SJSA1 (cell line): ENCODE data around the gene LUZP1. TPM values are rescaled to one million over a fixed set of nuclear protein-coding genes. Genes with fewer than 3 reads are reported as not detected.

Experiments
- DNase-seq, 2 experiments: peaks; one replicate each; pipeline ENCODE4 v3.0.0-alpha.2; 2015 to 2020; ENCODE audit warnings: low spot score in 2 of 2, low read depth in 1 of 2
- H3K27ac ChIP-seq: fragments of 250-450 bp; sonication (Bioruptor Pico); 2 replicates; pipeline ENCODE4 v1.5.1; 2020; ENCODE audit warnings: mild to moderate bottlenecking, moderate library complexity
- H3K27me3 ChIP-seq: fragments of 250-450 bp; sonication (Bioruptor Pico); replicated peaks from 2 replicates; pipeline ENCODE4 v1.5.1; 2020; ENCODE audit warnings: mild to moderate bottlenecking, moderate library complexity
- H3K36me3 ChIP-seq: fragments of 250-450 bp; sonication (Bioruptor Pico); 2 replicates; pipeline ENCODE4 v1.5.1; 2020; ENCODE audit warnings: mild to moderate bottlenecking
- H3K4me1 ChIP-seq: fragments of 250-450 bp; sonication (Bioruptor Pico); replicated peaks from 2 replicates; pipeline ENCODE4 v1.6.1; 2021; ENCODE audit warnings: mild to moderate bottlenecking
- H3K4me3 ChIP-seq: fragments of 250-450 bp; sonication (Bioruptor Pico); 2 replicates; pipeline ENCODE4 v1.5.1; 2020; ENCODE audit warnings: mild to moderate bottlenecking
- H3K9me3 ChIP-seq: fragments of 250-450 bp; sonication (Bioruptor Pico); replicated peaks from 2 replicates; pipeline ENCODE4 v1.5.1; 2020; ENCODE audit warnings: mild to moderate bottlenecking
- total RNA-seq: library from RNA; depleted of rRNA; stranded (reverse); fragments of >200 nt; shearing (Covaris generic); gene quantifications from 2 replicates; pipeline ENCODE4 v1.2.3, GENCODE V29; 2014

Gene LUZP1
- total RNA-seq, 1 experiment from 2014 or later: 47.4 TPM

DNA sequence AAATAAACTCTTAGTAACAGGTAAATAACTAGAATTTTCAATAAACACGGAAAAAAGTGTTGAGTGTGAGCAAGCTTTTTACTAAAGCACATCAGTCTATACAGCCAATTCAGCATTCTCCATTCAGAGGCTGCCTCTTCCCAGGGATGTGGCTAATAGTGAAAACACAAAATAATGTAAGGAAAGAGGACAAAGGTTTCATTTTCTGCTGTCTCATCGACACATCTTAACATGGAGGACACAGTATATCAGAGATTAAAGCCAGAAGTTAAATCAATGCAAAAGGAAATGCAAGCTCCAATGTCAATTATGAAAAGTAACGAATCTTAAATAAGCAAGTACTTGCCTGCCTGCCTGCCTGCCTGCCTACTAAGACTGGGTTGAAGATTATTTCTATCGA lies 43.2 kb downstream of the LUZP1 start:
- Histone ChIP-seq H3K27ac (no peak overlapping the region), H3K27me3 (no peaks in the 10 kb centered on the region)
- no peak for DNase-seq

DNA sequence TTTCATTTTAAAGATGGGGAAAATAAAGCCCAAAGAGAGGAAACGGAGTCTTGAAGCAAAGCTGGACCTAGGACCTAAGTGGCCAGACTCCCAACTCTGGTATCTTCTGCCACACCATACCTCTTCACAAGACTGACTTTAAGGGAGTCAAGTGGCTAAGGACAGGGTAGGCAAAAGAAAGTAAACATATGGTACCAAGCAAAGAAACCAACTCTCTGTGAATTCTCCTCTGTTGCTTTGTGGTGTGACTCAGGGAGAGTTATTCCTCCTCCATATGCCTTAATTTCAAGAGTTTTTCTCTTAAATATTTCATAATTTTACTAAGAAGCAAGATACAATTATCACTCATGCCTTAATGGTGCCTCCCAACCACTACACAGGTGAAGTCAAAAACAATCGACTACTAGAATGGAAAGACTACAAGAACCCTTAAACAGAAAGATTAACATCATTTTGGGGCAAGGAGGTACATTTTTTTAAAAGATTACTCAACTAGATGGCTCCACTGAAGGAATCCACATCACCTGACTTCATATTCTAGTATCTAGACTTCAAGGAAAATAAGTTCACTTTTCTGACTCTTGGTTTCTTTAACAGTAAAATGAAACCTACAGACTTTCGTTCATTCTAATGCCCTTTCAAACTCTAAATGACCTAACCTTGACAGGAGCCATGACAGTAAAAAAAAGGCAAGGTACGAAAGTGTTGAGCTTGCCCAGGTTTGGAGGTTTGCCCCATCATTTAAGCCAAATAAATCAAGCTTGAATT lies 44.2 kb downstream of the LUZP1 start:
- H3K9me3 ChIP-seq: no peaks in the 10 kb centered on the region
- no peak overlapping the region for H3K27ac ChIP-seq
- H3K27me3 ChIP-seq: no peaks in the 10 kb centered on the region
- peaks cover 6% of the 10 kb centered on the region for H3K36me3 ChIP-seq
- DNase-seq: no peak
- peaks cover 38% of the 10 kb centered on the region for H3K4me1 ChIP-seq
- no peak overlapping the region for H3K4me3 ChIP-seq

More for the DNA sequence above, 43.2 kb downstream of the LUZP1 start:
- Histone ChIP-seq H3K36me3 (peaks cover 6% of the 10 kb centered on the region), H3K9me3 (no peaks in the 10 kb centered on the region), H3K4me3 (no peak overlapping the region), H3K4me1 (peaks cover 41% of the 10 kb centered on the region)

DNA sequence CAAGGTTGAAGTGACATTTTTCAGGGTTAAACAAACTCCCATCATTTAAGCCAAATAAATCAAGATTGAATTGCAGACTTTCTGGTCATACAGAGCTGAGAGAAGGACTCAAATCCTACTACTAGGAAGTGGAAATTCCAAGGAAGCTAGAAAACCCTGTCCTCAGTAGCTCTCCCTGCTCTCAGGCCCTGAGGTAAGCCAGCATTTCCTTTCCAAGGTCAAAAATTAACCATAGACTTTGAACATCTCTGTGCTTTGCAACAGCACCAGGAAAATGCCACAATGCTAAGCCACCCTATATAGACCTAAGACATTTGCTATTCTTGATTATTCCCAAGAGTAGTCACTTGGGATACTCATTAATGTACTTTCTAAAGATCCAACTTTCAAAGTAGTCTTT lies 45.1 kb downstream of the LUZP1 start:
- H3K27ac ChIP-seq: no peak overlapping the region
- no peak overlapping the region for H3K4me3 ChIP-seq
- peaks cover 46% of the 10 kb centered on the region for H3K4me1 ChIP-seq
- H3K9me3 ChIP-seq: no peaks in the 10 kb centered on the region
- H3K36me3 ChIP-seq: no peaks in the 10 kb centered on the region
- H3K27me3 ChIP-seq: no peaks in the 10 kb centered on the region
- DNase-seq: no peak

DNA sequence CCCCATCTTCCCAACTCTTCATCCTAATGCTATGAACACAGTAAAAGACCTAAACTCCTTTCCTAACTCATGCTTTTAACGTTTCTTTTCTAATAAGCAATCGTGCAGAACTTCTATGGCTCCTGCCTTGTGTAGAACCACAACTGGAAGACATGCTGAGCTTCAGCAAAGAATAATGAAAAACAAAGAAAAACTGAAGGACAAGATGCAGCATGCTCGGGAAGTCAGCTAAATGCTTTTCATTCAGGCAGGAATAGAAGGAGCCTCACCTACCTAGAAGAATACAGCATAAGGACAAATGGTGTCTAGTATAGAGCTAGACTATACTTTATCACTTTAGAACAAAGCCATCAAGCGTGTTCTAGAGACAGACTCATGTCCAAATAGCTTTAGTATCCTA lies 45.9 kb downstream of the LUZP1 start:
- 0 out of 2 replicates have a peak, but pooled peaks cover 3% of the 10 kb centered on the region for H3K36me3 ChIP-seq
- H3K4me1 ChIP-seq: peaks cover 48% of the 10 kb centered on the region
- H3K9me3 ChIP-seq: no peaks in the 10 kb centered on the region
- no peak overlapping the region for H3K4me3 ChIP-seq
- no peak overlapping the region for H3K27ac ChIP-seq
- H3K27me3 ChIP-seq: no peaks in the 10 kb centered on the region
- DNase-seq: no peak

DNA sequence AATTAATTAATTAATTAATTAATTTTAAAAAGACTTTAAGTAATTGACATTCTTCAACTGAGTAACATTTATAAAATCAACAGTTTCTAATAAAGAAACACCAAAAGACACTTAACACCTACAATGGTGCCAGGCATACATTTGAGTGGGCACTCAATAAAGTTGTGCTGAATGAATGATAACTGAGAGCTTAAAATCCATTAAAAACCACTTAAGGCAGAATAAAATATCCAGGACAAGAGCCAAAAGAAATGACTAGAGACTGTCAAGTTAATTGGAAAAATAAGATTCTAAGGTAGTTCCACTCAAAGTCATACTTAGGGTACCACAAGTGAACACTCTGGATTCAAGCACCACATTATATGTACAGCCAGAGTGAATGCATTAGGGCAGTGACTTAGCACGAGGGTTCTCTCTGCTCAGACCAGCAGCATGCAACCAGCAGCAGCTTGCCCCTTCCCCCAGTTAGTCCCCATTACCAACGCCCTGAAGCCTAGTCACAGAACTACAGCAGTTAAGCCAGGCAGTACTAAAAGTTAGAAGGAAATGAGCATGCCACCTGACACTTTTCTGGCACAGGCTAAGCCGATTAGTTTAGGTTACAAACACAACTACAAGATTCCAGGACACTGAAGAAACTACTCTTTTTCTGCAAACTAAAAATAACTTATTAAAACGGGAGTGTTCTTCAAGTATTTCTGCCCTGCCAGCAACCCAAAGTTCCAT lies 46.5 kb downstream of the LUZP1 start:
- Histone ChIP-seq H3K4me3 (no peak overlapping the region), H3K27me3 (no peaks in the 10 kb centered on the region), H3K9me3 (no peaks in the 10 kb centered on the region), H3K36me3 (0 out of 2 replicates have a peak, but pooled peaks cover 3% of the 10 kb centered on the region), H3K4me1 (peaks cover 47% of the 10 kb centered on the region), H3K27ac (no peak overlapping the region)
- no peak for DNase-seq

DNA sequence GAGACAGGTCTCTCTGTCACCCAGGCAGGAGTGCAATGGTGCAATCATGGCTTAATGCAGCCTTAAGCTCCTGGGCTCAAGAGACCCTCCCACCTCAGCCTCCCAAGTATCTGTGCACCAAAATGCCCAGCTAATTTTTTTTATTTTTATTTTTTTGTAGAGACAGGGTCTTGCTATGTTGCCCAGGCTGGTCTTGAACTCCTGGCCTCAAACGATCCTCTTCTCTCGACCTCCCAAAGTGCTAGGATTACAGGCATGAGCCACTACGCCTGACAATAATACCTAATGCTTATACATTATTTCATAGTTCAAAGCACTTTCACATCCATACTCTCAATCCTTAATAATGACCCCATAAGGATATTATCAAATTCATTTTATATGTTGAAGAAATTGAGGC lies 48.3 kb downstream of the LUZP1 start:
- DNase-seq: no peak
- Histone ChIP-seq H3K27ac (no peak overlapping the region), H3K4me1 (peaks cover 47% of the 10 kb centered on the region), H3K36me3 (0 out of 2 replicates have a peak, but pooled peaks cover 3% of the 10 kb centered on the region), H3K9me3 (no peaks in the 10 kb centered on the region), H3K4me3 (no peak overlapping the region), H3K27me3 (no peaks in the 10 kb centered on the region)

DNA sequence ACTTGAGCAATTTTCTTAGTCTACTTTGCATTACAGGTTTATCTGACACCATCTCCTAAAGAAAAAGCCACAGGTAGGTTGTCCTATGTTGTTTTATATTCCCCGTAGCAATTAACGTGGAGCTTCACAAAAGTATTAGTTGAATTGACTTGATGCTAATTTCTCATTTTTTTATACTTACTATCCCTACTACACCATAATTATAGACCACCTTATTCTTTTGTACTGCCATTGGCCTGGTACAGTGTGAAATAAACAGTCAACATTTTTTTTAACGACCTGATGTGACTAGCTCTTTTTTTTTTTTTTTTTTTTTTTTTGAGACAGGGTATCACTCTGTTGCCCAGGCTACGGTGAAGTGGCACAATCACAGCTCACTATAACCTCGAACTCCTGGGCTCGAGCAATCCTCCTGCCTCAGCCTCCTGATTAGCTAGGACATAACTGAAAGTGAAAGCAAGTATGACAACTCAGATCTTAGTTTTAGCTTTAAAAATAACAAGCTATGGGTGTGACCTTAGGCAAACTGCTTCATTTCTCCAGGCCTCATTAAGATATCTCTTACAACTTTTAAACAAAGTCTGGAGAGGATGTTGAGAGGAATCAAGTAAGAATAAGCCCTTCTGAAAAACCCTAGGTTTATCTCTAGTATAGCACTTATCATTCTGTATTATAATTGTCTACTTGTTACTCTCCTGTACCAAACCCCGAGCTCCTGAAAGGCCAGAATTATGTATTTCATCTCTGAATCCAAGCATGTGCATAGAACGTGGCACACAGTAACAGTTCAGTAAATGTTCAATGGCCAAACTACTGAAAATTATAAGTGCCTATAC lies 49.5 kb downstream of the LUZP1 start:
- Histone ChIP-seq H3K4me1 (peaks cover 53% of the 10 kb centered on the region), H3K9me3 (no peaks in the 10 kb centered on the region), H3K27me3 (no peaks in the 10 kb centered on the region), H3K4me3 (no peak overlapping the region), H3K36me3 (0 out of 2 replicates have a peak, but pooled peaks cover 3% of the 10 kb centered on the region), H3K27ac (no peak overlapping the region)
- no peak for DNase-seq

DNA sequence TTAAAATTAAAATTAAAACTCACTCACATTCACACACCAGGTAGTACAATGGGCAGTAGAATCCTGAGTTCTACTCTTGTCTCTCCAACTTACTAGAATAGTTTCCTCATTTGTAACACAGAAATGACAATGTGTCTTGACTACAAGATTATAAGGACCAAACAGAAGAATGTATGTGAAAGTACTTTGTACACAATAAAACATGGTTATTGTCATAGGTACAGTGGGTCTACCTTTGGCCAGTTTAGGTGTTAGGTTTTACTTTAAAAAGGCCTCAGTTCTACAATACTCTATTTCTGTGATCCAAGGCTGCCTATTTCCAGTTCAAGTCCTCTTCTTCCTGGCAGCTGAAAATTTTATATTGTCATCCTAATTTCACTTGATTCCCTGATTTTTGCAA lies 50.2 kb downstream of the LUZP1 start:
- Histone ChIP-seq H3K9me3 (no peaks in the 10 kb centered on the region), H3K4me3 (no peak overlapping the region), H3K27ac (no peak overlapping the region), H3K36me3 (0 out of 2 replicates have a peak, but pooled peaks cover 3% of the 10 kb centered on the region), H3K27me3 (no peaks in the 10 kb centered on the region), H3K4me1 (peaks cover 53% of the 10 kb centered on the region)
- no peak for DNase-seq

DNA sequence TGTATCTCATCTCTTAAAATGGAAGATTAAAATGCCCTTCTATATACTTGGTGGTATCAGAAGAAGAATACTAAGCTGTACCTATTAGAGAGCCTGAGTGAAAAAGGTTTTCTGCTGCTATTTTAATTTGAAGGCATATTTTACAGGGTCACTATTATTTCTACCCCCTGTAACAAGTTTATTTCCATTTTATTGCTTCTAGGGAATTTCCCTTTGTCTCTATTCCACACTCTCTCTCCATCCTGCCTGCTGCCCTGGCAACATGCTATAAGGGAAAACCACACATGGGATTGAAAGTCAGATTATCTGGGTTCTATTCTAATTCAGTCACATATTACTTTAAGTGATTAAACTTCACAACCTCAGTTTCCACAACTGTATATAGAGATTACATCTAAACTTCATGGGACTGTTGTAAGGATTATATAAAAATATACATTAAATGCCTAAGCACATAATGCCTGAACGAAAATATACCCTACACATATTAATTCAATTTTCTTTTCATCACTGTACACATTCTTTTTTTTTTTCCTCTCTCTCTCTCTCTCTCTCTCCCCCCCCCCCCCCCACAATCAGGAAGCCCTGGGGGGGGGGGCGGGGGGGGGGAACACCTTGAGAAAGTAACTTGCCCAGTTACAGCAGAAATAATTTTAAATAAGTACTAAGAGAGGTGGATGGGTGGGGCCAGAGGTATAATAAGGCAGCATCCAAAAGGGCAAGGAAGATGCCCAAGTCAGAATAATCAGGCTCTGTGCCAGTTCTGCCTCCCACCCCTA lies 51.5 kb downstream of the LUZP1 start:
- no peak for DNase-seq
- H3K27me3 ChIP-seq: no peaks in the 10 kb centered on the region

DNA sequence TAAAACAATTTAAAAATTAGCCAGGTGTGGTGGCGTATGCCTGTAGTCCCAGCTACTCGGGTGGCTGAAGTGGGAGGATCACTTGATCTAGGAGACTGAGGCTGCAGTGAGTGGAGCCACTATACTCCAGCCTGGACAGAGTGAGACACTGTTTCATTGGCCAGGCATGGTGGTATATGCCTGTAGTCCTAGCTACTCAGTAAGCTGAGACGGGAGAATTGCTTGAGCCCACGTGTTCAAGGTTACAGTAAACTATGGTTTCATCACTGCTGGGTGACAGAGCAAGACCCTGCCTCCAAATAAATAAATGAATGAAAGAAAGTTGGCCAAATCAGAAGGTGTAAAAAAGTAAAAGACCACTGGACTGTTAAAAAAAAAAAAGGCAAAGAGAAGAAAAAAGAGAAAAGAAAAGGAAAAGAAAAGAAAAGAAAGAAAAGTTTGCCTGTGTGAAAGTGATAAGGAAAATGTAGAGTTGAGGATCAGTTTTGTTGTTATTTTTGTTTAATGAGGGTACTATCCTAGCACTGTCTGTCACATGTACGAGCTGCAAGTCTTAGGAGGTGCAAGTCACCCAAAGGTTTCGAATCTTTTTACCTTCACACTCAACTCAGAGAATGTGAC lies 52.3 kb downstream of the LUZP1 start:
- no peak overlapping the region for H3K27ac ChIP-seq
- no peaks in the 10 kb centered on the region for H3K9me3 ChIP-seq
- H3K27me3 ChIP-seq: no peaks in the 10 kb centered on the region
- H3K4me1 ChIP-seq: peaks cover 60% of the 10 kb centered on the region
- DNase-seq: no peak
- H3K36me3 ChIP-seq: peaks cover 11% of the 10 kb centered on the region; the same call in 1 of the 2 replicates
- H3K4me3 ChIP-seq: no peak overlapping the region

More for the DNA sequence above, 51.5 kb downstream of the LUZP1 start:
- Histone ChIP-seq H3K36me3 (peaks cover 10% of the 10 kb centered on the region; the same call in 1 of the 2 replicates), H3K27ac (no peak overlapping the region), H3K9me3 (no peaks in the 10 kb centered on the region), H3K4me3 (no peak overlapping the region), H3K4me1 (peaks cover 57% of the 10 kb centered on the region)

DNA sequence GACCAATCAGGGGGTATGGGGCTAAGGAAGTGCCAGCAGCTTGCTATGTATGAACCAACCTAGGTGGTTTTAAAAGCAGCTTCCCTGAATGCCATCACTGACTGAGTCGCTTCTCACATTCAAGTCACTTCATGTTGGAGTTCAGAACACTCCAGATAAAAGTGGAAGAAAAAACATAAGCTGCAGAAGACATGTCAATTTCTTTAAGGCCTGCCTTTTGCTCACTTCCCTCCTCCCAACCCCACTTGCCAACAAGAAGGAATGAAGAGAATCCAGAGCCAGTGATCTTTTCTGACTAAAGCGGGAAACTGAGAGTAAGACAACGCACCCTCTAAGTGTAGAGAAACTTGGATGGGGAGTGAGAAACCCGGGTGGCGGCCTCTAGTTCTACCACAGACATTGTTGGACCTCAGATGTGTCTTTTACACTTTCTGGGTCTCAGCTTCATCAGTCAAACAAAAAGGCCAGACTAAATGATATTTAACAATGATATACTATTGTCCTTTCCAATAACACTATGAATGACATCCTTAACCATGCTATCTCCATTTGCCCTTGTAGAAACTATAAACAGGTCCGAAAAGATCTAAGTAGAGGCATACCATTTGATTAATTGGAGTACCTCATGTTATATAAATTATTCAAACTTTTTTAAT lies 54.1 kb downstream of the LUZP1 start:
- no peak for DNase-seq
- H3K36me3 ChIP-seq: peaks cover 14% of the 10 kb centered on the region; the same call in 1 of the 2 replicates
- H3K4me3 ChIP-seq: no peak overlapping the region
- H3K4me1 ChIP-seq: peaks cover 72% of the 10 kb centered on the region
- H3K27me3 ChIP-seq: no peaks in the 10 kb centered on the region
- H3K9me3 ChIP-seq: no peaks in the 10 kb centered on the region
- peak overlapping the region; percentile 57 for H3K27ac ChIP-seq
